DMS53 treated with DMSO at 0.1 percent for 48 hours (cell line): ENCODE data around the gene LHCGR.
"Not testable (repeated sequence)": the region's sequence is repeated elsewhere in the genome, so short reads cannot be mapped to it uniquely, and the experiment has no call there.

ENCODE experiments used
- DNase-seq: peaks from one replicate; lab custom pipeline; 2025; ENCODE audit not compliant: unreplicated experiment; lab: John Stamatoyannopoulos, UW

Gene LHCGR

GRCh38 chr2:48747319-48747718 lies 8.2 kb downstream of the LHCGR start:
- DNase-seq, result no peak

- not testable (repeated sequence) for DNase-seq
These were observed 16.3 kb downstream of the LHCGR start for GRCh38 chr2:48739236-48739635.

DNA sequence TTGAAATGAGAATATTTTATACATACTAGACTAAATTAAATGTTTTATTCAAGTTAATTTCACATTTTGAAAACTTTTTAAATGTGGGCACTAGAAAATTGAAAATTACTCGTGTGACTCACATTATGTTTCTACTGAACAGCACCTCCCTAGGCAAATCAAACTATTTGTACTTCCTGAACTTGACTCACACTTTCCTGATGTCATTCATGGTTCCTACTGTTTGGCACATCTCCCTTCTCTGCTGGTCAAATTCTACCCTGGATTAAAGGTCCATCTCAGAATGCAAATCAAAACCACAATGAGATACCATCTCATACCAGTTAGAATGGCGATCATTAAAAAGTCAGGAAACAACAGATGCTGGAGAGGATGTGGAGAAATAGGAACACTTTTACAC lies 16.7 kb downstream of the LHCGR start:
- peak; percentile 31 for DNase-seq

- no peak for DNase-seq
These were observed 19.3 kb downstream of the LHCGR start for GRCh38 chr2:48736251-48736650.

- DNase-seq, result no peak
These were observed 20.8 kb downstream of the LHCGR start for GRCh38 chr2:48734576-48735303.

GRCh38 chr2:48733067-48733503 lies 22.4 kb downstream of the LHCGR start:
- DNase-seq, result peak; percentile 19

- DNase-seq, result no peak
These were observed 26.7 kb downstream of the LHCGR start for GRCh38 chr2:48728840-48729239.

GRCh38 chr2:48728295-48728694 lies 27.2 kb downstream of the LHCGR start:
- no peak for DNase-seq

DNA sequence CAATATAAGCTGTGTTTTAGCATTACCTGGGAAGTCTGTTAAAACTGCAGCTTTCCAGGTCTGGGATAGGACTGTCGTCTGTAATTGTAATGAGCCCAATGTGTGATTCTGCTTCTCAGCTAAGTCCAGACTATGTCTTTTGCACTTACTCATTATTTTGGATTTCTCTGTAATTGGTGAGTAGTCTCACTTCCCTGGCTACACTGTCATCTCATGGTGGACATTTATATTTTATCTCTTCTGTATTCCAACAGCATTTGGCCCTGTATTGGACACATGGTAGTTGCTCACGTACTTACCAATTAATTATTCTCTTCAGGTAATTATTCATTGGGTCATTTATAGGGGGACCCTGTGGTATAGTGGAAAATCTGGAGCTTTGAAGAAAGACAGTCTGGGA lies 28.0 kb downstream of the LHCGR start:
- no peak for DNase-seq

DNA sequence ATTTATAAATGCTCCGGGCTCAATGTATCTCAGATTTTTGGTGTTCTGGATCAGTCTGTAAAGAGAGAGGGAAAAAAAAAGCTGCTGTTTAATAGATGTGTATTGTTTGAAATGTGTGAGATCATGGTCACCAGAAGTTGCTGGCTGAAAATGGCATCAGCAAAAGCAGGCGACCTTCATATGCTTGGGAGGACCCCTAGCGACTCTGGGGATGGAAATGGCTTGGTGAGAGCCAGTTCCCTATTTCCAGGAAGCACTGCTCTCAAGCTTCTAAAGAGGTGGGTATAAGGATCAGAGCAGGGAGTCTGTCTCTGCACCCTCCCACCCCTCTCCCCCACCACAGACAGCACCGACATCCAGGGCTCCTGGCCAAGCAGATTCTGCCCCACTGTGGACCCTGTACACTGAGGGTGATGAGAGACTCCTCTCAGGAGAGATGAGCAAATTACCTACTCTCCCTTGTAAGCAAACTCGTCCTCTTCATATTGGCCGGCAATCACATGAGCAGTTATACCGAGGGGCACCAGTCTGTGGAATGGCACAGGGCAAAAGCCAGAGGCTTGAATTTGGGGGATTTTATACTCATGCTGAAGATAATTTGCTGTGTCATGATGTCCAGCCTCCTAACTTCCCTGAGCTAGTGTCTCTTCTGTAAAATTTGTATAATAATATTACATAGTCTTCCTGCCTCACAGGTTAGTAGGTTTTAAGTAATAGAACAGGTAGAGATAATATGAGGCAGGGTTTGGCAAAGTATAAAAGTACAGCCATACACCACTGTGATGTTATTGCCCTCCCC lies 29.6 kb downstream of the LHCGR start:
- DNase-seq, result no peak

GRCh38 chr2:48724278-48724677 lies 31.2 kb downstream of the LHCGR start:
- no peak for DNase-seq

DNA sequence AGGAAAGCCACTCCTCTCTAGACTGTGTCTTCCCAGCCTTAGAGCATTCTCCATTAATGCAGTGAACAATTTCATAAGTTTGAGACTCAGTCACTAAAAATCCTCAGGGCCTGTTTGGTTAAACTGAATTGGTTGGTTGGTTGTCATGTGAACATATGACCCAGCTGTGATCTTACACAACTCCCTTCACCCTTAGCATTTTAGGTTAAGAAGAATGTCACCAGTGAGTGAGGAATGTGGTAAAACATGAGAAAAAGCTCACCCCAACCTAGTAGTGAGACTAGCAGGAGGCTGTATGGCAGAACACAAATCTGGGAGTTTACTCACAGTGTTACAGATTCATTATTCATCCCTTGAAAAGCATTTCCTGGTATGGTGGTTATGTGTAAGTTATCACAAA lies 32.4 kb downstream of the LHCGR start:
- DNase-seq, result no peak

DNA sequence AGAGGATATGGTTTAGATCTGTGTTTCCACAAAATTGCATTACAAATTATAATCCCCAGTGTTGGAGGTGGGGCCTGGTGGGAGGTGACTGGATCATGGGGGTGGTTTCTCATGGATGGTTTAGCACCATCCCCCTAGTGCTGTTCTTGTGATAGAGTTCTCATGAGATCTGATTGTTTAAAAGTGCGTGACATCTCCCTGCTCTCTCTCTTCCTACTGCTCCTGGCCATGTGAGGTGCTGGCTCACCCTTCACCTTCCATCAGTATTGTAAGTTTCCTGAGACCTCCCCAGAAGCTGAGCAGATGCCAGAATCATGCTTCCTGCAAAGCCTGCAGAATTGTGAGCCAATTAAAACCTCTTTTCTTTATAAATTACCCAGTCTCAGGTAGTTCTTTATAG lies 33.1 kb downstream of the LHCGR start:
- DNase-seq, result no peak

DNA sequence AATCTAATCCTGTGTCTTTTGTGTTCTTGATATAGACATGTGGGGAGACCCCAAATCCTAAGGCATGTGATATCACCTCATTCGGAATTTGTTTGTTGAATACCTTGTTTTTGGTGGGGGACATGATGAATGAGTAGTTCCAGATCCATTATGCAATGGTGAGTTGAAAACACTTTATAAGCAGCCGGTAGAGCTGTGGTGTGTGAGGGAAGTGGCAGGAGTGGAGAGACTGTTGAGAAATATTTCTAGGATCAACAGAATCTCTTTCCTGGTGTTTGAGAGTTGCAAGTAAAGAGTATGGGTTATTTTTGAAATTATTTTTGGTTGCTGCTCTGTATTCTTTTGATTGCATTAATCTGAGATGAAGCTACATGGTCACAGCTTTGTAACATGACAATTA lies 34.4 kb downstream of the LHCGR start:
- no peak for DNase-seq

DNA sequence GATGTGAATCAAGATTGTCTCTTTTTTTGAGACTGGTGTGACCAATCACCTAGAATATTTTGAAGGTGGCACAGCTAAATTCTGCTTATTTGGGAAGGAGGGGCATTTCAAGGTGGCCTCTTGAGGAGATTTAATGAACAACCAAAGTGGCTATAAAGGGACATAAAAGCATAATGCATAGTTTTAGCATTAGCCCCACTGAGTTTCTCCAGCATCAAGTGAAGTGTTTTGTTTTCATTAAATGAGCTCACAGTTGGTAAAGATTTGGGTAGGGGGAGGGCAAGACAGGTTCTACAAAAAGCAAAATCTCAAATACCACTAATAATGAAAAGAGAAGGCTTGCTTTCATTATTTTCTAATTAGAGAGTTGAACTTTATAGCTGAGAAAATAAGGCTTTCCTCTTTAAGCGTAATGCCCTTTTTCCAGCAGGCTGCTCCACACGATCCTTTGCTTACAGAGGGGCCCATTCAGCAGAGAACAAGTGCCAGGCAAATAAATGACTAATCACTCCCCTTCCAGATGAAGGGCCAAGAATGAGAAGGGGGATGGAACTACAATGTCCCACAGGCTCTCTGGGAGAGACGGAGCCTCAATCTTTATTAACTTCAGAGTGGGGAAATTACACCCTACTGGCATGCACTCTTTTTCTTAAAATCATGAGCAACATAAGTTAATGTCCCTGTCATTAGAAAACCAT lies 35.9 kb downstream of the LHCGR start:
- peak; percentile 90 for DNase-seq

DNA sequence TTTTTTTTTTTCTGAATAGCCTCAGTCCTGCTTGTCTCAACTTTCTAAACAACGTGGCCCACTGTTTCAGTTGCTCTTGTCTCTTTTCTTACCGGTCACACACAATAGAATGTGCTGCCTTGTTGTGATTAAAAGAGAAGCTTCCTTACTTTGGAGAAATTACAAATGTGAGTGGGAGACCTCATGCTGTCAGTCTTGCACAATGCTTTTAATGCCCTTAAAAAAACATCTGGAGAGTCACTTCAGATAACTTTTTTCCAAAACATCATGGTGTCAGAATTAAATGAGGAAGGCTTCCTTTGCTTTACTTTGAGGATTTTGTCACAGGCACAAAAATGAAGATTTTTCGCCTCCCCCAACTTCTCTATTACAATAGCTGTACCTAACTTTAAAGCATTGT lies 37.7 kb downstream of the LHCGR start:
- no peak for DNase-seq

DNA sequence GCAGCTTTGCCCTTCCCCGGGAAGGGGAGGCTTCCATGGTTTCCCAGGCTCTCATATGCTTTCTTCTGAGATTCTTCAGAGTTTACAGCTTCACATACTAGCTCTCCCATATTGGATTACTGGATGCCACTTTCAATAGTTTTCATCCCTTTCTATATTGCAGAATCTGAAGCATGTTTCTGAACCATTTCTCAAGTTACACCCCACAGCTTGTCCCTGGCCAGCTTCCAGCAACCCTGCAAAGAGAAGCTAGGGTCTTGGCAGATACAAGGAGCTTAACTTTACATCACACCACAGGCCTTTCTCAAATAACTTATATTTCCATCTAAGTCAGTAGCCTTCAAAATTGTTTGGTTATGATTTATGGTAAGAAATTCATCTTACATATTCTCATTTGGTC lies 39.6 kb downstream of the LHCGR start:
- no peak for DNase-seq

DNA sequence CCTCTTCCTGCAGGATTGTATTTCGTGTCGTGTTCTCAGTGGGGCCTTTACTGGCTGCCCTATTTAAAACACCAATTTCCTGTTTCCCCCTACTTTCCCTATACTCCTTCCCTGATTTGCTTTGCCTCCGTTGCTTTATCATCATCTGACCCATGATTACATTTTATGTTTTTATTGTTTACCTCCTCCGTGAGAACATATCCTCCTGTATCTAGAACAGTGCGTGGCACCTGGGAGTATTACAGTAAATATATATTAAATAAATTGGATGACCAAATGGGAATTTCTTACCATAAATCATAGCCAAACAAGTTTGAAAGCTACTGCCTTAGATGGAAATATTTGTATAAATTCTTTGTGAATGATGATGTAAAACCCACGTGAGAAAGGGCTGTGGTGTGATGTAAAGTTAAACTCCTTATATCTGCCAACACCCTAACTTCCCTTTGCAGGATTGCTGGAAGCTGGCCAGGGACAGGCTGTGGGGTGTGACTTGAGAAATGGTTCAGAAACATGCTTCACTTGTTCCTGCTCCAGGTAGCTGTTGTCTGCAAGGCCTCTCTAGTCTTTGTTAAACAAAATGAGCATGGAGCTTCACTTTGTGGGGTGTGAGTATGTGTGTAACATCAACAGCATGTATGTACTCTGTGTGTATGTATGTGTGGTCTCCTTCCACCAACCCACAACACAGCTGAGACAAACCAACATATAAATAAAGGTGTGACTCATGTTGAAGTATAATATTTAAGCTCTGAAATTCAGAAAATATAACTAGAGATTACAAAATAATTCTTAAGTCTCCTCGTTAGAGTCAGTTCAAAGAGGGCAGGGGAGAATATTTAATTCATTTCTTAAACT lies 40.3 kb downstream of the LHCGR start:
- no peak for DNase-seq

DNA sequence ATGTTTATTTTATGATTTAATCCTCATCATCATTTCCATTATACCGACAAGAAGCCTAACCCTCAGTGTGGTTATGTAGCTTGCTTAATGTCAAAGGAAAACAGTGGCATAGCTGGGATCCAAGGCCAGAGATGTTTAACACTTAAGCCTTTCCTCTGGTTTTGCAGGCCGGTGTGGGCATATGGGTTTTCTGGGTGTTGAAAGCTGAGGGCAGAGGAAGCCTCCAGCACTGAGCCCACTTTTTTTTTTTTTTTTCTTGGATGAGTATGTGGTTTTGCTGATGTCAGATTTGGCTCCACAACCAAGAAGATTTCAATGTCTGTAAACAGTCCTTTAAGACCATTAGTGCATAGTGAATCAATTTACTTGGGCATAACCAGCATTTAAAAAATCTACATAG lies 41.3 kb downstream of the LHCGR start:
- no peak for DNase-seq

- no peak for DNase-seq
These were observed 41.9 kb downstream of the LHCGR start for GRCh38 chr2:48713647-48714046.

- no peak for DNase-seq
These were observed 43.4 kb downstream of the LHCGR start for GRCh38 chr2:48712151-48712550.
